ENCODE data around the gene CERT1. TPM values are rescaled to one million over a fixed set of nuclear protein-coding genes. Genes with fewer than 3 reads are reported as not detected.

Gene CERT1
- total and polyA plus RNA-seq, 9 of the 15 experiments (the other 6 are each of a cell fraction or from before 2014, with no cell fraction given): 3.4 to 24.7 (median 9.8) TPM

DNA sequence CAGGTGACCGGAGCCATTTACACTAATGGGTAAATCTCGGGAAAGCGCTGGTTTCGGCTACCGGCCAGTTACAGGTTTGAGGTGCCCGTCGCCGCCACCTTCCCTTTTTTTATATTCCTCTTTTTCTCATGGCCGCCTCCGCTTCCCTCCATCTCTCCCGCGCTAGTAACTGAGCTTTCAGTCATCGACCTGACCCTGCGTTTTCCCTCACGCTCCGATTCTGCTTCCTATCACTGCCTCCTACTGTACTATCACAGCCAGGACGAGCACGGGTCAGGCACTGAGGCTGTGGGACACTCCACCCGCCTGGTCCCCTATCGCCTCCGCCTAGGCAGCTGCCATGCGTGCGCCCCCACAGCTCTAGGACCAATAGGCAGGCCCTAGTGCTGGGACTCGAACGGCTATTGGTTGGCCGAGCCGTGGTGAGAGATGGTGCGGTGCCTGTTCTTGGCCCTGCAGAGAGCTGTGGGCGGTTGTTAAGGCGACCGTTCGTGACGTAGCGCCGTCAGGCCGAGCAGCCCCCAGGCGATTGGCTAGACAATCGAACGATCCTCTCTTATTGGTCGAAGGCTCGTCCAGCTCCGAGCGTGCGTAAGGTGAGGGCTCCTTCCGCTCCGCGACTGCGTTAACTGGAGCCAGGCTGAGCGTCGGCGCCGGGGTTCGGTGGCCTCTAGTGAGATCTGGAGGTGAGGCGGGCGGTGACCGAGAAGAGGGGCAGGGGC lies 174.7 kb downstream of the CERT1 start, which contains the start of gene HMGCR (continued):
- TF ChIP-seq BRCA1 (IDR thresholded peaks at IDR 0.05) (no peak), BRCA1 (CRISPR knock-in tag; IDR thresholded peaks at IDR 0.05) (no peak), ZBTB33 (CRISPR knock-in tag; IDR thresholded peaks at IDR 0.05) (peak; percentile 83), POLR2A (conservative IDR thresholded peaks at IDR 0.05) (peak; percentile 88), ETS2 (tag; IDR thresholded peaks at IDR 0.05; ENCODE audit: borderline replicate concordance, poor library complexity, severe bottlenecking) (no peak), MYBL2 (IDR thresholded peaks at IDR 0.05; ENCODE audit: low read depth) (peak; percentile 88), MYBL2 (CRISPR knock-in tag; IDR thresholded peaks at IDR 0.05; ENCODE audit: borderline replicate concordance) (no peak), CBFA2T3 (IDR thresholded peaks at IDR 0.05) (peak; percentile 50), MAZ (CRISPR knock-in tag; conservative IDR thresholded peaks at IDR 0.05 in 1 of 2, IDR thresholded peaks at IDR 0.05 in 1 of 2) (peak in 1 of 2 experiments; percentile 63; a peak in 2 of 4 replicates), ZNF609 (CRISPR knock-in tag; IDR thresholded peaks at IDR 0.05; ENCODE audit: borderline replicate concordance) (no peak), SIN3B (IDR thresholded peaks at IDR 0.05; ENCODE audit: low read depth) (peak; percentile 64; the same call in 1 of the 2 replicates), C11orf30 (IDR thresholded peaks at IDR 0.05; ENCODE audit: low read depth) (peak; percentile 73), ZBTB8A (IDR thresholded peaks at IDR 0.05; ENCODE audit: partially characterized antibody) (no peak), HNRNPLL (IDR thresholded peaks at IDR 0.05; ENCODE audit: low read depth, low read length, poor library complexity, severe bottlenecking) (peak; percentile 98), TBP (optimal IDR thresholded peaks at IDR 0.05; ENCODE audit: low read depth, low read length) (peak; percentile 75), ZNF175 (CRISPR knock-in tag; IDR thresholded peaks at IDR 0.05; ENCODE audit: low read depth) (0 out of 2 replicates have a peak, but pooled peaks have one; percentile 28), NCOA1 (IDR thresholded peaks at IDR 0.05; ENCODE audit: low read depth) (0 out of 2 replicates have a peak, but pooled peaks have one; percentile 63), ZNF121 (CRISPR knock-in tag; conservative IDR thresholded peaks at IDR 0.05) (no peak)
- TF ChIP-seq, protein P1, sequence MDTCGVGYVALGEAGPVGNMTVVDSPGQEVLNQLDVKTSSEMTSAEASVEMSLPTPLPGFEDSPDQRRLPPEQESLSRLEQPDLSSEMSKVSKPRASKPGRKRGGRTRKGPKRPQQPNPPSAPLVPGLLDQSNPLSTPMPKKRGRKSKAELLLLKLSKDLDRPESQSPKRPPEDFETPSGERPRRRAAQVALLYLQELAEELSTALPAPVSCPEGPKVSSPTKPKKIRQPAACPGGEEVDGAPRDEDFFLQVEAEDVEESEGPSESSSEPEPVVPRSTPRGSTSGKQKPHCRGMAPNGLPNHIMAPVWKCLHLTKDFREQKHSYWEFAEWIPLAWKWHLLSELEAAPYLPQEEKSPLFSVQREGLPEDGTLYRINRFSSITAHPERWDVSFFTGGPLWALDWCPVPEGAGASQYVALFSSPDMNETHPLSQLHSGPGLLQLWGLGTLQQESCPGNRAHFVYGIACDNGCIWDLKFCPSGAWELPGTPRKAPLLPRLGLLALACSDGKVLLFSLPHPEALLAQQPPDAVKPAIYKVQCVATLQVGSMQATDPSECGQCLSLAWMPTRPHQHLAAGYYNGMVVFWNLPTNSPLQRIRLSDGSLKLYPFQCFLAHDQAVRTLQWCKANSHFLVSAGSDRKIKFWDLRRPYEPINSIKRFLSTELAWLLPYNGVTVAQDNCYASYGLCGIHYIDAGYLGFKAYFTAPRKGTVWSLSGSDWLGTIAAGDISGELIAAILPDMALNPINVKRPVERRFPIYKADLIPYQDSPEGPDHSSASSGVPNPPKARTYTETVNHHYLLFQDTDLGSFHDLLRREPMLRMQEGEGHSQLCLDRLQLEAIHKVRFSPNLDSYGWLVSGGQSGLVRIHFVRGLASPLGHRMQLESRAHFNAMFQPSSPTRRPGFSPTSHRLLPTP (IDR thresholded peaks at IDR 0.05; ENCODE audit: borderline replicate concordance, extremely low read depth, insufficient read length): peak; percentile 4
